GM19395 (cell line): ENCODE data around the gene KCTD20.
"Not testable (repeated sequence)": the region's sequence is repeated elsewhere in the genome, so short reads cannot be mapped to it uniquely, and the experiment has no call there.

Experiments
- ATAC-seq: cut with Tn5 transposase; IDR thresholded peaks from one replicate; pipeline ENCODE4 v1.9.1; 2021; ENCODE audit warnings: mild to moderate bottlenecking, moderate library complexity; ENCODE audit not compliant: unreplicated experiment

The KCTD20 gene

GRCh38 chr6:36442671-36443470 is at the start of gene KCTD20, which contains the start of gene PXT1:
TSS of gene KCTD20 (plus strand) at chr6:36443000. CDS start at chr6:36470098, 27,098 bp downstream.
TSS of gene PXT1 (minus strand) at chr6:36442854. CDS start at chr6:36426082, 16,772 bp downstream.
- ATAC-seq = peak; percentile 77

- no peak for ATAC-seq
These were observed 42.8 kb upstream of the KCTD20 start for GRCh38 chr6:36399970-36400369.

- no peak for ATAC-seq
These were observed 40.3 kb upstream of the KCTD20 start for GRCh38 chr6:36402481-36402880.

GRCh38 chr6:36404164-36404563 is 38.6 kb upstream of the KCTD20 start:
- ATAC-seq = no peak

GRCh38 chr6:36409718-36410117 is 33.1 kb upstream of the KCTD20 start:
- not testable (repeated sequence) for ATAC-seq

GRCh38 chr6:36413489-36414480 is 29.0 kb upstream of the KCTD20 start:
- ATAC-seq = no peak

- ATAC-seq = no peak
These were observed 28.3 kb upstream of the KCTD20 start for GRCh38 chr6:36414481-36414880.

- ATAC-seq = no peak
These were observed 24.2 kb upstream of the KCTD20 start for GRCh38 chr6:36418558-36418957.

- ATAC-seq = no peak
These were observed 23.5 kb upstream of the KCTD20 start for GRCh38 chr6:36419310-36419709.

GRCh38 chr6:36422714-36423100 is 20.1 kb upstream of the KCTD20 start:
- ATAC-seq = peak; percentile 7

GRCh38 chr6:36423101-36423824 is 19.5 kb upstream of the KCTD20 start:
- ATAC-seq = peak; percentile 95

- no peak for ATAC-seq
These were observed 16.2 kb upstream of the KCTD20 start for GRCh38 chr6:36426622-36427021.

GRCh38 chr6:36428911-36429310 is 13.9 kb upstream of the KCTD20 start:
- ATAC-seq = no peak

- no peak for ATAC-seq
These were observed 12.4 kb upstream of the KCTD20 start for GRCh38 chr6:36430351-36430750.

GRCh38 chr6:36431197-36431596 is 11.6 kb upstream of the KCTD20 start:
- ATAC-seq = no peak

GRCh38 chr6:36432151-36432671 is 10.6 kb upstream of the KCTD20 start:
- no peak for ATAC-seq

GRCh38 chr6:36436466-36436865 is 6.3 kb upstream of the KCTD20 start:
- ATAC-seq = no peak

- ATAC-seq = peak; percentile 60
These were observed 1.4 kb upstream of the KCTD20 start for GRCh38 chr6:36441307-36441894.

GRCh38 chr6:36442103-36442670 is 613 bp upstream of the KCTD20 start:
- ATAC-seq = no peak
